Activated T-helper 1 cell treated with anti-CD3 and anti-CD28 coated beads, Interleukin-12 subunit alpha, Interleukin-12 subunit beta, Interleukin-2, Interleukin-4 antibody, amounts not matched to agents 30 ng/mL and 10 ng/mL and 1 ng/mL, durations not matched to agents 14 hours and 24 hours and 36 hours (primary cell): Measurements from ENCODE around the gene HAUS8. TPM values are rescaled to one million over a fixed set of nuclear protein-coding genes. Genes with fewer than 3 reads are reported as not detected.
"Not testable (repeated sequence)": the region's sequence is repeated elsewhere in the genome, so short reads cannot be mapped to it uniquely, and the experiment has no call there.

Experiments
- DNase-seq: peaks from one replicate; pipeline ENCODE4 v3.0.0; 2021; ENCODE audit warnings: low spot score
- H3K27ac Mint-ChIP-seq: one replicate; pipeline ENCODE4 v1.8.0; 2021; ENCODE audit warnings: mild to moderate bottlenecking, mixed read lengths
- H3K27me3 Mint-ChIP-seq: one replicate; pipeline ENCODE4 v1.8.0; 2022; ENCODE audit warnings: mild to moderate bottlenecking, moderate library complexity, mixed read lengths; ENCODE audit not compliant: insufficient read depth
- H3K36me3 Mint-ChIP-seq: one replicate; pipeline ENCODE4 v1.8.0; 2021; ENCODE audit warnings: low read depth, mixed read lengths
- H3K4me1 Mint-ChIP-seq: one replicate; pipeline ENCODE4 v1.8.0; 2021; ENCODE audit warnings: low read depth, mixed read lengths
- H3K4me3 Mint-ChIP-seq: one replicate; pipeline ENCODE4 v1.8.0; 2021; ENCODE audit warnings: mild to moderate bottlenecking, moderate library complexity, mixed read lengths
- H3K9me3 Mint-ChIP-seq: one replicate; pipeline ENCODE4 v1.8.0; 2021; ENCODE audit warnings: mixed read lengths
- intact Hi-C: fragments of 100-400 bp; cut with micrococcal nuclease; formaldehyde crosslinking; loops from one replicate; pipeline ENCODE4 v1.15.1; 2024
- total RNA-seq: library from RNA; stranded (reverse); gene quantifications from 2 replicates; pipeline ENCODE4 v1.2.3, GENCODE V29; 2022

Gene HAUS8
- total RNA-seq, 1 donor from 2014 or later: 32.8 TPM

- peaks cover 15% of the 10 kb centered on the region for H3K27me3 Mint-ChIP-seq
- H3K9me3 Mint-ChIP-seq: peaks cover 4% of the 10 kb centered on the region
- no peaks in the 10 kb centered on the region for H3K36me3 Mint-ChIP-seq
- intact Hi-C loops: no loop called here
- H3K4me3 Mint-ChIP-seq: no peak overlapping the region
- no peak overlapping the region for H3K27ac Mint-ChIP-seq
- no peak for DNase-seq
- H3K4me1 Mint-ChIP-seq: no peaks in the 10 kb centered on the region
Measured at GRCh38 chr19:17020385-17020784, 54.9 kb downstream of the HAUS8 start.

GRCh38 chr19:17014212-17014861, 60.9 kb downstream of the HAUS8 start:
- H3K36me3 Mint-ChIP-seq, H3K27ac Mint-ChIP-seq, DNase-seq, H3K4me3 Mint-ChIP-seq, H3K9me3 Mint-ChIP-seq, intact Hi-C loops, H3K27me3 Mint-ChIP-seq, H3K4me1 Mint-ChIP-seq: not testable (repeated sequence)

- no peaks in the 10 kb centered on the region for H3K36me3 Mint-ChIP-seq
- H3K27ac Mint-ChIP-seq: no peak overlapping the region
- no peak overlapping the region for H3K4me3 Mint-ChIP-seq
- no peaks in the 10 kb centered on the region for H3K9me3 Mint-ChIP-seq
- H3K27me3 Mint-ChIP-seq: peaks cover 6% of the 10 kb centered on the region
- H3K4me1 Mint-ChIP-seq: no peaks in the 10 kb centered on the region
- intact Hi-C loops: no loop called here
- DNase-seq: no peak
Measured at GRCh38 chr19:17011485-17011884, 63.8 kb downstream of the HAUS8 start.

GRCh38 chr19:17006579-17006978, 68.7 kb downstream of the HAUS8 start:
- no peaks in the 10 kb centered on the region for H3K9me3 Mint-ChIP-seq
- no peak overlapping the region for H3K4me3 Mint-ChIP-seq
- intact Hi-C loops: no loop called here
- H3K4me1 Mint-ChIP-seq: peaks cover 7% of the 10 kb centered on the region
- no peak for DNase-seq
- no peaks in the 10 kb centered on the region for H3K36me3 Mint-ChIP-seq
- peaks cover 9% of the 10 kb centered on the region for H3K27me3 Mint-ChIP-seq
- H3K27ac Mint-ChIP-seq: no peak overlapping the region

GRCh38 chr19:17005000-17005399, 70.3 kb downstream of the HAUS8 start:
- H3K9me3 Mint-ChIP-seq: no peaks in the 10 kb centered on the region
- peaks cover 20% of the 10 kb centered on the region for H3K4me1 Mint-ChIP-seq
- intact Hi-C loops: no loop called here
- H3K4me3 Mint-ChIP-seq: no peak overlapping the region
- H3K27ac Mint-ChIP-seq: no peak overlapping the region
- H3K27me3 Mint-ChIP-seq: peaks cover 9% of the 10 kb centered on the region
- no peak for DNase-seq
- H3K36me3 Mint-ChIP-seq: no peaks in the 10 kb centered on the region

- no peak overlapping the region for H3K4me3 Mint-ChIP-seq
- H3K9me3 Mint-ChIP-seq: no peaks in the 10 kb centered on the region
- peaks cover 9% of the 10 kb centered on the region for H3K27me3 Mint-ChIP-seq
- DNase-seq: no peak
- intact Hi-C loops: no loop called here
- no peaks in the 10 kb centered on the region for H3K36me3 Mint-ChIP-seq
- peaks cover 20% of the 10 kb centered on the region for H3K4me1 Mint-ChIP-seq
- no peak overlapping the region for H3K27ac Mint-ChIP-seq
Measured at GRCh38 chr19:17004386-17004785, 70.9 kb downstream of the HAUS8 start.

GRCh38 chr19:17002455-17002854, 72.8 kb downstream of the HAUS8 start:
- no peak overlapping the region for H3K4me3 Mint-ChIP-seq
- peaks cover 9% of the 10 kb centered on the region for H3K27me3 Mint-ChIP-seq
- DNase-seq: no peak
- peaks cover 8% of the 10 kb centered on the region for H3K9me3 Mint-ChIP-seq
- H3K4me1 Mint-ChIP-seq: peaks cover 20% of the 10 kb centered on the region
- peaks cover 4% of the 10 kb centered on the region for H3K36me3 Mint-ChIP-seq
- H3K27ac Mint-ChIP-seq: no peak overlapping the region
- intact Hi-C loops: no loop called here

GRCh38 chr19:17001603-17002183, 73.6 kb downstream of the HAUS8 start:
- peak overlapping the region; percentile 56 for H3K4me3 Mint-ChIP-seq
- peaks cover 20% of the 10 kb centered on the region for H3K4me1 Mint-ChIP-seq
- H3K9me3 Mint-ChIP-seq: peaks cover 8% of the 10 kb centered on the region
- H3K27me3 Mint-ChIP-seq: peaks cover 5% of the 10 kb centered on the region
- peaks cover 4% of the 10 kb centered on the region for H3K36me3 Mint-ChIP-seq
- intact Hi-C loops: loop anchor here (1.0 kb wide), 1 partner anchor 104 kb away; no protein-coding TSS in a partner anchor
- peak overlapping the region; percentile 61 for H3K27ac Mint-ChIP-seq
- peak; percentile 85 for DNase-seq

Other genes with a start within 250 kb of the HAUS8 start
- 44.6 and 45.1 TPM in 2 replicates for gene SIN3B, start 246.1 kb downstream of the HAUS8 start, total RNA-seq
- not detected in 2 replicates for gene F2RL3, start 186.5 kb downstream of the HAUS8 start, total RNA-seq
- 0.18 TPM in 1 of 2 replicates, not detected in the other for gene CPAMD8, start 48.6 kb downstream of the HAUS8 start, total RNA-seq
- 134 and 137 TPM in 2 replicates for gene MYO9B, start 325 bp upstream of the HAUS8 start, total RNA-seq
- gene USE1, start 139.9 kb upstream of the HAUS8 start, total RNA-seq: 34.6 and 36.0 TPM in 2 replicates
- gene OCEL1, start 150.8 kb upstream of the HAUS8 start, total RNA-seq: 17.0 and 19.6 TPM in 2 replicates
- 14.3 and 14.4 TPM in 2 replicates for gene NR2F6, start 170.5 kb upstream of the HAUS8 start, total RNA-seq
- 0.10 and 0.26 TPM in 2 replicates for gene USHBP1, start 189.3 kb upstream of the HAUS8 start, total RNA-seq
- 114 and 120 TPM in 2 replicates for gene BABAM1, start 192.0 kb upstream of the HAUS8 start, total RNA-seq
- 13.4 and 13.8 TPM in 2 replicates for gene ANKLE1, start 206.4 kb upstream of the HAUS8 start, total RNA-seq
- 8.8 and 9.0 TPM in 2 replicates for gene ABHD8, start 228.0 kb upstream of the HAUS8 start, total RNA-seq
- 108 and 118 TPM in 2 replicates for gene MRPL34, start 230.4 kb upstream of the HAUS8 start, total RNA-seq
- 45.3 and 50.2 TPM in 2 replicates for gene DDA1, start 234.1 kb upstream of the HAUS8 start, total RNA-seq